OCI-LY3 (cell line): ENCODE results near the gene LMX1B.

Experiments
- EZH2phosphoT487 ChIP-seq: fragments of 200-600 bp; shearing (Covaris generic); IDR thresholded peaks from 2 replicates; pipeline ENCODE4 v1.6.1; 2018; ENCODE audit warnings: antibody characterized with exemption, mixed run types, low read depth
- TF ChIP-seq, protein P1 (sequence below): fragments of 200-600, 300-600 bp; sonication (generic); IDR thresholded peaks from 2 replicates; pipeline ENCODE4 v1.5.1; 2014; ENCODE audit warnings: antibody characterized with exemption, low read length, low read depth

DNA sequence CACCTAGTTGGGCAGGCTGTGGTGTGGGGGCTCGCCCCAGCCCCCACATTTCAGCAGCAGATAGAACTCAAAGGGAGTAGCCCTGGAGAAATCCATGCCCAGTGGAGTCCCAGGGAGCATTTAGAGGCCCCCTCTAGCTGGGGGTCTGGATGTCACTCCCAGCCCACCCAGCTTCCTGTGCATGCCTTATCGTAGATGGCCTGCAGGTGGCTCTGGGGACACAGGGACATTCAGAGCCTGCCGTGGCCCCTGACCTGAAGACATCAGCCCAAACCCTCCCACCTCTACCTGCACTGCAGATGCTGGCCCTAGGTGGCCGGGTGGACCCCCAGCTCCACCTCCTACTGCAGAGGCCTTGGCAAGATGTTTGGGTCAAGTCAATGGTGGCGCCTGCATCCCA is 49.0 kb upstream of the LMX1B start:
- TF ChIP-seq, protein P1, sequence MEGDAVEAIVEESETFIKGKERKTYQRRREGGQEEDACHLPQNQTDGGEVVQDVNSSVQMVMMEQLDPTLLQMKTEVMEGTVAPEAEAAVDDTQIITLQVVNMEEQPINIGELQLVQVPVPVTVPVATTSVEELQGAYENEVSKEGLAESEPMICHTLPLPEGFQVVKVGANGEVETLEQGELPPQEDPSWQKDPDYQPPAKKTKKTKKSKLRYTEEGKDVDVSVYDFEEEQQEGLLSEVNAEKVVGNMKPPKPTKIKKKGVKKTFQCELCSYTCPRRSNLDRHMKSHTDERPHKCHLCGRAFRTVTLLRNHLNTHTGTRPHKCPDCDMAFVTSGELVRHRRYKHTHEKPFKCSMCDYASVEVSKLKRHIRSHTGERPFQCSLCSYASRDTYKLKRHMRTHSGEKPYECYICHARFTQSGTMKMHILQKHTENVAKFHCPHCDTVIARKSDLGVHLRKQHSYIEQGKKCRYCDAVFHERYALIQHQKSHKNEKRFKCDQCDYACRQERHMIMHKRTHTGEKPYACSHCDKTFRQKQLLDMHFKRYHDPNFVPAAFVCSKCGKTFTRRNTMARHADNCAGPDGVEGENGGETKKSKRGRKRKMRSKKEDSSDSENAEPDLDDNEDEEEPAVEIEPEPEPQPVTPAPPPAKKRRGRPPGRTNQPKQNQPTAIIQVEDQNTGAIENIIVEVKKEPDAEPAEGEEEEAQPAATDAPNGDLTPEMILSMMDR = peak; percentile 43; the same call in 1 of the 2 replicates
- TF ChIP-seq EZH2phosphoT487 = no peak
